IMR-90 (cell line): ENCODE results near the gene GBP3. TPM values are rescaled to one million over a fixed set of nuclear protein-coding genes. Genes with fewer than 3 reads are reported as not detected.

ENCODE experiments used
- ATAC-seq: fragments of 200-7000 bp; cut with Tn5 transposase; 2 replicates; pipeline ENCODE4 v1.9.1; 2020; ENCODE audit warnings: low read depth, mild to moderate bottlenecking, moderate library complexity
- BruUV-seq: library from RNA; stranded (reverse); fragments of 400-500 nt; replicated peaks from 2 replicates; lab custom pipeline; 2021; lab: Mats Ljungman, UMichigan
- CTCF ChIA-PET: fragments of 300-600 bp; formaldehyde crosslinking; extraction: SDS; loops from one replicate; lab custom pipeline; 2021; ENCODE audit warnings: antibody characterized with exemption; lab: Yijun Ruan, JAX
- POLR2A ChIA-PET: fragments of 300-600 bp; sonication (Branson Sonifier 250); formaldehyde crosslinking; loops from one replicate; lab custom pipeline; 2022; ENCODE audit warnings: antibody characterized with exemption; ENCODE audit not compliant: unreplicated experiment; lab: Charles Lee
- DNase-seq: peaks from one replicate; pipeline ENCODE4 v3.0.0; 2013
- H2AFZ ChIP-seq: replicated peaks from 2 replicates; pipeline ENCODE3; 2013; ENCODE audit warnings: low read length, mild to moderate bottlenecking; ENCODE audit not compliant: poor library complexity
- H2AK5ac ChIP-seq: 2 replicates; pipeline ENCODE4 v1.6.1; 2013; ENCODE audit warnings: low read depth, low read length, inconsistent platforms
- H2AK9ac ChIP-seq: replicated peaks from 2 replicates; pipeline ENCODE3; 2013; ENCODE audit warnings: mild to moderate bottlenecking, low read depth, low read length, moderate library complexity; ENCODE audit not compliant: poor library complexity
- H2BK120ac ChIP-seq: 2 replicates; pipeline ENCODE4 v1.6.1; 2013; ENCODE audit warnings: low read depth, low read length, inconsistent platforms
- H2BK15ac ChIP-seq: 3 replicates; pipeline ENCODE4 v1.6.1; 2013; ENCODE audit warnings: low read depth, low read length, inconsistent platforms
- H2BK20ac ChIP-seq: 2 replicates; pipeline ENCODE4 v1.6.1; 2013; ENCODE audit warnings: low read depth, mild to moderate bottlenecking, inconsistent platforms, low read length, moderate library complexity
- H2BK5ac ChIP-seq: 2 replicates; pipeline ENCODE4 v1.6.1; 2013; ENCODE audit warnings: mild to moderate bottlenecking, low read depth, low read length, inconsistent platforms; ENCODE audit not compliant: poor library complexity, severe bottlenecking
- H3K14ac ChIP-seq: replicated peaks from 2 replicates; pipeline ENCODE4 v1.6.1; 2013; ENCODE audit warnings: low read depth, low read length, inconsistent platforms
- H3K18ac ChIP-seq: 2 replicates; pipeline ENCODE4 v1.6.1; 2013; ENCODE audit warnings: low read depth, low read length, control low read depth
- H3K23ac ChIP-seq: 2 replicates; pipeline ENCODE4 v1.6.1; 2013; ENCODE audit warnings: low read depth, low read length, inconsistent platforms
- H3K27ac ChIP-seq: 2 replicates; pipeline ENCODE4 v1.5.1; 2013; ENCODE audit warnings: mild to moderate bottlenecking, control low read depth, low read length; ENCODE audit not compliant: insufficient read depth
- H3K27me3 ChIP-seq: 2 replicates; pipeline ENCODE4 v1.6.1; 2013; ENCODE audit warnings: low read length; ENCODE audit not compliant: control insufficient read depth, insufficient read depth
- H3K36me3 ChIP-seq: 2 replicates; pipeline ENCODE4 v1.6.1; 2013; ENCODE audit warnings: low read length, mixed read lengths; ENCODE audit not compliant: control insufficient read depth, insufficient read depth
- H3K4ac ChIP-seq: 2 replicates; pipeline ENCODE4 v1.6.1; 2013; ENCODE audit warnings: low read depth, low read length, inconsistent platforms
- H3K4me1 ChIP-seq: 2 replicates; pipeline ENCODE4 v1.6.1; 2013; ENCODE audit warnings: low read length, mixed read lengths; ENCODE audit not compliant: control insufficient read depth, insufficient read depth
- H3K4me2 ChIP-seq: 2 replicates; pipeline ENCODE4 v1.6.1; 2013; ENCODE audit warnings: low read depth, mild to moderate bottlenecking, control low read depth, low read length, moderate library complexity
- H3K4me3 ChIP-seq: 2 replicates; pipeline ENCODE4 v1.5.1; 2013; ENCODE audit warnings: low read depth, mild to moderate bottlenecking, control low read depth, low read length, moderate library complexity; ENCODE audit not compliant: insufficient read depth
- H3K56ac ChIP-seq: 2 replicates; pipeline ENCODE4 v1.6.1; 2013; ENCODE audit warnings: low read length, inconsistent platforms; ENCODE audit not compliant: insufficient read depth; ENCODE audit errors: extremely low read depth
- H3K79me1 ChIP-seq, 2 experiments: 2 replicates each; pipeline ENCODE4 v1.6.1; 2013; ENCODE audit warnings: low read length in 2 of 2, inconsistent platforms in 1 of 2, low read depth in 1 of 2
- H3K9ac ChIP-seq: 2 replicates; pipeline ENCODE4 v1.6.1; 2013; ENCODE audit warnings: low read depth, low read length, control low read depth
- H3K9me1 ChIP-seq: 2 replicates; pipeline ENCODE4 v1.6.1; 2013; ENCODE audit warnings: low read length, inconsistent platforms; ENCODE audit not compliant: insufficient read depth
- H3K9me3 ChIP-seq: 2 replicates; pipeline ENCODE4 v1.6.1; 2013; ENCODE audit warnings: low read length; ENCODE audit not compliant: control insufficient read depth, insufficient read depth
- H4K20me1 ChIP-seq: 2 replicates; pipeline ENCODE4 v1.6.1; 2013; ENCODE audit warnings: low read length, inconsistent platforms; ENCODE audit not compliant: insufficient read depth
- H4K5ac ChIP-seq: 2 replicates; pipeline ENCODE4 v1.6.1; 2013; ENCODE audit warnings: mild to moderate bottlenecking, low read depth, low read length, control low read depth
- H4K8ac ChIP-seq, 2 experiments: 2 replicates each; pipeline ENCODE4 v1.6.1; 2013; ENCODE audit warnings: low read depth in 2 of 2, low read length in 2 of 2, control low read depth in 1 of 2, inconsistent platforms in 1 of 2
- H4K91ac ChIP-seq: 2 replicates; pipeline ENCODE4 v1.6.1; 2013; ENCODE audit warnings: low read depth, low read length, inconsistent platforms; ENCODE audit not compliant: insufficient read depth
- CHD1 ChIP-seq: IDR thresholded peaks from 2 replicates; pipeline ENCODE4 v1.6.1; 2012; ENCODE audit warnings: low read depth, low read length, improper control_type of control experiment
- CTCF ChIP-seq: conservative IDR thresholded peaks from 2 replicates; pipeline ENCODE4 v1.5.1; 2012; ENCODE audit warnings: mild to moderate bottlenecking, low read depth, low read length, improper control_type of control experiment
- ELK1 ChIP-seq: fragments of 150-350 bp; IDR thresholded peaks from 2 replicates; pipeline ENCODE4 v1.6.1; 2016; ENCODE audit warnings: low read depth, mild to moderate bottlenecking, low read length, moderate library complexity, borderline replicate concordance
- RAD21 ChIP-seq: IDR thresholded peaks from 2 replicates; pipeline ENCODE4 v1.6.1; 2012; ENCODE audit warnings: low read length, improper control_type of control experiment
- USF2 ChIP-seq: fragments of 150-350 bp; IDR thresholded peaks from 2 replicates; pipeline ENCODE4 v1.6.1; 2017; ENCODE audit warnings: mild to moderate bottlenecking, antibody characterized with exemption, low read length, low read depth
- WGBS, 2 experiments: methylation state at CpG; one replicate each; pipeline versions ENCODE4 v1.1.5 to v1.1.7; 2013; ENCODE audit warnings: missing lambda C conversion rate in 2 of 2; ENCODE audit not compliant: insufficient read length in 1 of 2; ENCODE audit errors: extremely low coverage in 2 of 2; 5-methylcytosine and 5-hydroxymethylcytosine counted together
- dilution Hi-C: fragments of 300-500 bp; cut with HindIII; formaldehyde crosslinking; loops from one replicate; pipeline ENCODE4 v1.14.3; 2018; ENCODE audit warnings: low sequenced_read_pairs; ENCODE audit not compliant: unreplicated experiment
- in situ Hi-C: fragments of 300-500 bp; cut with MboI; formaldehyde crosslinking; loops from 3 replicates; pipeline ENCODE4 v1.14.3; 2019; ENCODE audit warnings: low sequenced_read_pairs, inconsistent platforms, mixed read lengths
- intact Hi-C: fragments of 100-400 bp; cut with micrococcal nuclease; formaldehyde crosslinking; loops from 2 replicates; pipeline ENCODE4 v1.10.0; 2022
- polyA plus RNA-seq, 3 experiments: library from polyadenylated mRNA; depleted of rRNA; stranded (reverse); fragments of >200 nt; gene quantifications; 2 replicates each; pipeline ENCODE4 v1.2.3, GENCODE V29; 2012; ENCODE audit warnings: low replicate concordance in 1 of 3
- total RNA-seq: library from RNA; depleted of rRNA; stranded (reverse); fragments of >200 nt; gene quantifications from 2 replicates; pipeline ENCODE4 v1.2.3, GENCODE V29; 2012

GBP3 gene
- total and polyA plus RNA-seq, 2 of the 4 experiments (the other 2 are of a cell fraction) = 21.9 to 50.0 TPM

- Histone ChIP-seq H3K14ac (no peak overlapping the region), H3K18ac (no peak overlapping the region), H3K79me1 (no peaks in the 10 kb centered on the region), H2AK5ac (no peak overlapping the region), H3K9me3 (no peaks in the 10 kb centered on the region; the same call in 1 of the 2 replicates), H3K4me3 (no peak overlapping the region), H3K23ac (no peak overlapping the region), H2BK20ac (no peak overlapping the region), H2AFZ (no peak overlapping the region), H4K91ac (no peak overlapping the region), H3K4me1 (no peaks in the 10 kb centered on the region), H2AK9ac (no peak overlapping the region), H3K9me1 (no peaks in the 10 kb centered on the region), H3K4me2 (no peak overlapping the region), H3K56ac (no peak overlapping the region), H3K27ac (no peak overlapping the region), H3K4ac (no peak overlapping the region), H4K20me1 (no peaks in the 10 kb centered on the region), H3K27me3 (no peaks in the 10 kb centered on the region), H2BK15ac (no peak overlapping the region), H4K8ac (no peak overlapping the region), H2BK5ac (no peak overlapping the region), H2BK120ac (no peak overlapping the region), H4K5ac (no peak overlapping the region), H3K9ac (no peak overlapping the region), H3K36me3 (no peaks in the 10 kb centered on the region)
- in situ Hi-C loops (no loop called here), intact Hi-C loops (no loop called here), dilution Hi-C loops (no loop called here)
- DNase-seq = no peak
- no peak for TF ChIP-seq CTCF
- TF ChIP-seq USF2 = no peak
- no peak for TF ChIP-seq CHD1
- TF ChIP-seq ELK1 = no peak
- TF ChIP-seq RAD21 = no peak
- POLR2A ChIA-PET = no interaction called here
- CTCF ChIA-PET = no interaction called here
- no peak for ATAC-seq
- BruUV-seq = no TSS peak
- no CpG with 5 or more reads among the region's 5 CpGs for WGBS, 2 experiments
Observed at GRCh38 chr1:89043940-89044339, 21.3 kb upstream of the GBP3 start.
